Neural cell (in vitro differentiated cells): ENCODE results near the gene KDM1B.

Experiments used
- CTCF ChIP-seq: fragments of 450-650 bp; IDR thresholded peaks from 2 replicates; pipeline ENCODE4 v1.5.1; 2014; ENCODE audit warnings: antibody characterized with exemption, mild to moderate bottlenecking, moderate library complexity; ENCODE audit not compliant: poor library complexity, severe bottlenecking
- POLR2AphosphoS5 ChIP-seq: IDR thresholded peaks from 2 replicates; pipeline ENCODE4 v1.6.1; 2012

DNA sequence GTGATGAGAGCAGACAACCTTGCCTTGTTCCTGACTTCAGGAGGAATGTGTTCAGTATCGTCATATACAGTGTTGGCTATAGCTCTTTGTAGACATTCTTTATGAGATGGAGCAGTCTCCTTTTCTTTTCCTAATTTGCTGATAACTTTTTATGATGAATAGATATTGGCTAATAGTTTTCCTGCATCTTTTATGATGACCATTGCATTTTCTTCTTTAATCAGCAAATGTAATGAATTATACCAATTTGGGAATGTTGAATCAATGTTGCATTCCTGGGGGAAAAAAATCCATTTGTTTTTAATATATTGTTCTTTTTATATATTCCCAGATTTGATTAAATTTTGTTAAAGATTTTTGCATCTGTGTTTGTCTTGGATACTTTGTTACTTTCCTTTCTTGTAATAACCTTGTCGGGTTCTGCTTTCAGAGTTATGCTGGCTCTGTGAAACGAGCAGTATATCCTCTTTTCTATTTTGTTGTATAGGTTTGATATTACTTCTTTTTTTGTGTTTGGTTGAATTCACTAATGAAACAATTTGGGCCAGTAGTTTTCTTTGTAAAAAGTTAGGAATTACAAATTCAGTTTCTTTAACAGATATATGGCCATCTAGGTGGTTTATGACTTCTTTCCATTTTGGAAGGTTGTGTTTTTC lies 23.9 kb downstream of the KDM1B start:
- TF ChIP-seq CTCF (no peak), POLR2AphosphoS5 (no peak)
